ENCODE results near the gene GRIP2.

The GRIP2 gene

GRCh38 chr3:14532691-14533456 lies 7.3 kb downstream of the GRIP2 start:
- no peak for DNase-seq (ENCODE audit: low read depth)
- H3K4me3 ChIP-seq (ENCODE audit: control insufficient read depth, low read depth, low read length) = no peak overlapping the region
- no peak for TF ChIP-seq CTCF (IDR thresholded peaks at IDR 0.05; ENCODE audit: control insufficient read depth, insufficient read depth, low read depth, low read length, missing control alignments)

GRCh38 chr3:14531856-14532395 lies 8.2 kb downstream of the GRIP2 start:
- no peak for DNase-seq (ENCODE audit: low read depth)
- H3K4me3 ChIP-seq (ENCODE audit: control insufficient read depth, low read depth, low read length) = no peak overlapping the region
- no peak for TF ChIP-seq CTCF (IDR thresholded peaks at IDR 0.05; ENCODE audit: control insufficient read depth, insufficient read depth, low read depth, low read length, missing control alignments)

- DNase-seq (ENCODE audit: low read depth) = no peak
- no peak for TF ChIP-seq CTCF (IDR thresholded peaks at IDR 0.05; ENCODE audit: control insufficient read depth, insufficient read depth, low read depth, low read length, missing control alignments)
- no peak overlapping the region for H3K4me3 ChIP-seq (ENCODE audit: control insufficient read depth, low read depth, low read length)
Measured at GRCh38 chr3:14528081-14528480, 12.1 kb downstream of the GRIP2 start.

- peak; percentile 37 for DNase-seq (ENCODE audit: low read depth)
- no peak for TF ChIP-seq CTCF (IDR thresholded peaks at IDR 0.05; ENCODE audit: control insufficient read depth, insufficient read depth, low read depth, low read length, missing control alignments)
- H3K4me3 ChIP-seq (ENCODE audit: control insufficient read depth, low read depth, low read length) = no peak overlapping the region; the same call in 1 of the 2 replicates
Measured at GRCh38 chr3:14525685-14526631, 14.2 kb downstream of the GRIP2 start.

GRCh38 chr3:14524920-14525660 lies 15.1 kb downstream of the GRIP2 start:
- DNase-seq (ENCODE audit: low read depth) = no peak
- no peak for TF ChIP-seq CTCF (IDR thresholded peaks at IDR 0.05; ENCODE audit: control insufficient read depth, insufficient read depth, low read depth, low read length, missing control alignments)

GRCh38 chr3:14524311-14524711 lies 15.8 kb downstream of the GRIP2 start:
- H3K4me3 ChIP-seq (ENCODE audit: control insufficient read depth, low read depth, low read length) = no peak overlapping the region
- TF ChIP-seq CTCF (IDR thresholded peaks at IDR 0.05; ENCODE audit: control insufficient read depth, insufficient read depth, low read depth, low read length, missing control alignments) = no peak
- no peak for DNase-seq (ENCODE audit: low read depth)

More at GRCh38 chr3:14524920-14525660, 15.1 kb downstream of the GRIP2 start:
- no peak overlapping the region for H3K4me3 ChIP-seq (ENCODE audit: control insufficient read depth, low read depth, low read length)

Measured in AG09309 (cell line).